Erythroblast (primary cell): ENCODE results near the gene MSRB3.

Experiments used
- GATA1 ChIP-seq: IDR thresholded peaks from 2 replicates; pipeline ENCODE4 v1.6.1; 2011; ENCODE audit warnings: low read depth, mild to moderate bottlenecking, control low read depth, low read length, moderate library complexity
- POLR2A ChIP-seq: IDR thresholded peaks from 2 replicates; pipeline ENCODE4 v1.6.1; 2011; ENCODE audit warnings: mild to moderate bottlenecking, low read length

GRCh38 chr12:65292241-65292640 is 13.8 kb downstream of the MSRB3 start:
- TF ChIP-seq POLR2A: no peak
- no peak for TF ChIP-seq GATA1
